Loucy (cell line): ENCODE results near the gene FSTL4.

ENCODE experiments used
- H2AFZ ChIP-seq: fragments of 200-600 bp; sonication (generic); 2 replicates; pipeline ENCODE4 v1.6.0; 2016; ENCODE audit warnings: antibody characterized with exemption, mild to moderate bottlenecking, low read length, moderate library complexity
- H3F3A ChIP-seq: fragments of 200-600 bp; 2 replicates; pipeline ENCODE4 v1.6.0; 2016; ENCODE audit warnings: antibody characterized with exemption, low read depth, mild to moderate bottlenecking
- H3K27me3 ChIP-seq: fragments of 200-600 bp; sonication (generic); 2 replicates; pipeline ENCODE4 v1.6.1; 2014; ENCODE audit warnings: low read length, mild to moderate bottlenecking; ENCODE audit not compliant: insufficient read depth, poor library complexity, severe bottlenecking
- H3K36me3 ChIP-seq: fragments of 200-600 bp; sonication (generic); 2 replicates; pipeline ENCODE4 v1.6.1; 2016; ENCODE audit warnings: low read length; ENCODE audit not compliant: insufficient read depth
- H3K4me1 ChIP-seq: fragments of 200-600 bp; sonication (generic); 2 replicates; pipeline ENCODE4 v1.5.1; 2014; ENCODE audit warnings: low read length, mild to moderate bottlenecking; ENCODE audit not compliant: insufficient read depth, poor library complexity, severe bottlenecking
- H3K4me2 ChIP-seq: fragments of 200-600 bp; sonication (generic); 2 replicates; pipeline ENCODE4 v1.6.0; 2014; ENCODE audit warnings: antibody characterized with exemption, low read length, low read depth, mild to moderate bottlenecking; ENCODE audit not compliant: poor library complexity, severe bottlenecking
- H3K4me3 ChIP-seq: fragments of 200-600 bp; sonication (generic); 2 replicates; pipeline ENCODE4 v1.5.1; 2014; ENCODE audit warnings: low read length, mild to moderate bottlenecking, mixed read lengths; ENCODE audit not compliant: poor library complexity, severe bottlenecking
- H3K79me2 ChIP-seq: fragments of 200-600 bp; sonication (generic); 2 replicates; pipeline ENCODE4 v1.6.1; 2014; ENCODE audit warnings: low read length; ENCODE audit not compliant: insufficient read depth
- H3K9ac ChIP-seq: fragments of 200-600 bp; sonication (generic); 2 replicates; pipeline ENCODE4 v1.6.0; 2014; ENCODE audit warnings: mild to moderate bottlenecking, low read depth, low read length, moderate library complexity; ENCODE audit not compliant: poor library complexity, severe bottlenecking
- H3K9me2 ChIP-seq: fragments of 200-600 bp; sonication (generic); replicated peaks from 2 replicates; pipeline ENCODE4 v1.6.1; 2016; ENCODE audit warnings: low read depth, low read length, mixed read lengths
- H3K9me3 ChIP-seq: fragments of 200-600 bp; sonication (generic); 2 replicates; pipeline ENCODE4 v1.6.1; 2014; ENCODE audit warnings: mild to moderate bottlenecking, antibody characterized with exemption, low read length, low read depth; ENCODE audit not compliant: insufficient read depth
- H4K20me1 ChIP-seq: fragments of 200-600 bp; sonication (generic); 2 replicates; pipeline ENCODE4 v1.6.0; 2014; ENCODE audit warnings: antibody characterized with exemption, low read length, mild to moderate bottlenecking; ENCODE audit not compliant: insufficient read depth, poor library complexity, severe bottlenecking
- EZH2phosphoT487 ChIP-seq: fragments of 200-600 bp; IDR thresholded peaks from 2 replicates; pipeline ENCODE4 v1.6.1; 2018; ENCODE audit warnings: antibody characterized with exemption, mild to moderate bottlenecking, moderate library complexity, borderline replicate concordance
- TF ChIP-seq, protein P1 (sequence below): fragments of 200-600 bp; sonication (generic); conservative IDR thresholded peaks from 2 replicates; pipeline ENCODE4 v1.5.1; 2014; ENCODE audit warnings: mild to moderate bottlenecking, antibody characterized with exemption, low read length

FSTL4 gene

DNA sequence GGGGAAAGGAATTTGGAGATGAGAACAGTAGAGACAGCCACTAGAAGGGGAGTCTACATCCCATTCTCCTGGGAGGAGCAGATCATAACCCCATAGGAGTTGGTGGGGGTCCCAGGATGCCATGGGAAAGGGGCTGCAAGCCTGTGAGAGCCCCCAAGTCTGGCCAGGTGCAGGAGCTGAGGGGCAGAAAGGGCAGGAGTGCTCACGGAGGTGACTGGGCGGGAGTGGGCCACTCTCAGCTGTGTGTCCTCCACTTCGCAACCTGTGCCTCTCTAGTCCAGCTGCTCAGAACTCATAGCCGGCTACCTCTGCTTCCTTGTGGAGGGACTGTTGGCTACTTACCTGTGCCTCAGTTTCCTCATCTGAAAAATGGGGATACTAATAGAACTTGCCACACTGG is 263.9 kb downstream of the FSTL4 start:
- Histone ChIP-seq H2AFZ (no peak overlapping the region), H3K9me3 (no peaks in the 10 kb centered on the region), H3K4me1 (peaks cover 36% of the 10 kb centered on the region), H3K9ac (no peak overlapping the region), H3F3A (peaks cover 3% of the 10 kb centered on the region; the same call in 1 of the 2 replicates), H3K36me3 (no peaks in the 10 kb centered on the region), H4K20me1 (no peaks in the 10 kb centered on the region), H3K79me2 (no peaks in the 10 kb centered on the region), H3K27me3 (no peaks in the 10 kb centered on the region), H3K9me2 (no peaks in the 10 kb centered on the region), H3K4me3 (no peak overlapping the region), H3K4me2 (no peak overlapping the region)
- TF ChIP-seq, protein P1, sequence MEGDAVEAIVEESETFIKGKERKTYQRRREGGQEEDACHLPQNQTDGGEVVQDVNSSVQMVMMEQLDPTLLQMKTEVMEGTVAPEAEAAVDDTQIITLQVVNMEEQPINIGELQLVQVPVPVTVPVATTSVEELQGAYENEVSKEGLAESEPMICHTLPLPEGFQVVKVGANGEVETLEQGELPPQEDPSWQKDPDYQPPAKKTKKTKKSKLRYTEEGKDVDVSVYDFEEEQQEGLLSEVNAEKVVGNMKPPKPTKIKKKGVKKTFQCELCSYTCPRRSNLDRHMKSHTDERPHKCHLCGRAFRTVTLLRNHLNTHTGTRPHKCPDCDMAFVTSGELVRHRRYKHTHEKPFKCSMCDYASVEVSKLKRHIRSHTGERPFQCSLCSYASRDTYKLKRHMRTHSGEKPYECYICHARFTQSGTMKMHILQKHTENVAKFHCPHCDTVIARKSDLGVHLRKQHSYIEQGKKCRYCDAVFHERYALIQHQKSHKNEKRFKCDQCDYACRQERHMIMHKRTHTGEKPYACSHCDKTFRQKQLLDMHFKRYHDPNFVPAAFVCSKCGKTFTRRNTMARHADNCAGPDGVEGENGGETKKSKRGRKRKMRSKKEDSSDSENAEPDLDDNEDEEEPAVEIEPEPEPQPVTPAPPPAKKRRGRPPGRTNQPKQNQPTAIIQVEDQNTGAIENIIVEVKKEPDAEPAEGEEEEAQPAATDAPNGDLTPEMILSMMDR, result no peak
- no peak for TF ChIP-seq EZH2phosphoT487

GRCh38 chr5:133347039-133347438 is 265.3 kb downstream of the FSTL4 start:
- Histone ChIP-seq H3K9ac (peak overlapping the region; percentile 32), H3K4me3 (no peak overlapping the region), H3K9me3 (no peaks in the 10 kb centered on the region), H4K20me1 (no peaks in the 10 kb centered on the region), H3K4me1 (peaks cover 47% of the 10 kb centered on the region), H3K27me3 (no peaks in the 10 kb centered on the region), H3K9me2 (no peaks in the 10 kb centered on the region), H3K79me2 (no peaks in the 10 kb centered on the region), H3F3A (peaks cover 3% of the 10 kb centered on the region; the same call in 1 of the 2 replicates), H2AFZ (no peak overlapping the region), H3K4me2 (no peak overlapping the region), H3K36me3 (no peaks in the 10 kb centered on the region)
- TF ChIP-seq, protein P1, result peak; percentile 17; the same call in 1 of the 2 replicates
- no peak for TF ChIP-seq EZH2phosphoT487

DNA sequence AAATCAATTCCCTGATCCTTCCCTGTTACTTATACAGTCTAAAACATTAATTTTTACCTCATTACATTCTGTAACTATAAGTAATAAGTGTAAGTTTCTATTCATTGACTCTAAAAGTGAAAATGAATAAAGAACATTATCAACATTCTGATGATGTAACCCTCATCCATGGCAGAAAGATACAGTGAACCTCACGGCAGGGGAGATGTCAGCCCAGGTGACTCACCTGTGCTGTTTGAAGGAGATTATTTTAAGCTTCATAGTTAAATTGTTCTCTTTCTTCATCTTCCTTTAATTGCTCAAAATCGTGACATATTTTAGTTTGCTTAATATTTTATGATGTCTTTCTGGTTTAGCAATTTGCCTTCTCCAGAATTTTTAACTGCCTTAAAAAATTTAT is 268.1 kb downstream of the FSTL4 start:
- Histone ChIP-seq H3K79me2 (no peaks in the 10 kb centered on the region), H3K9me2 (no peaks in the 10 kb centered on the region), H3K27me3 (no peaks in the 10 kb centered on the region), H3K9me3 (no peaks in the 10 kb centered on the region), H3K36me3 (no peaks in the 10 kb centered on the region), H3K4me1 (peaks cover 74% of the 10 kb centered on the region), H4K20me1 (no peaks in the 10 kb centered on the region), H3K4me2 (peak overlapping the region; percentile 63), H3K9ac (peak overlapping the region; percentile 52), H3K4me3 (no peak overlapping the region), H2AFZ (no peak overlapping the region), H3F3A (peaks cover 3% of the 10 kb centered on the region; the same call in 1 of the 2 replicates)
- TF ChIP-seq EZH2phosphoT487, result no peak
- TF ChIP-seq, protein P1, result no peak
